HG03520 (cell line): ENCODE results near the gene CEBPB.
"Not testable (repeated sequence)": the region's sequence is repeated elsewhere in the genome, so short reads cannot be mapped to it uniquely, and the experiment has no call there.

Experiments used
- ATAC-seq: cut with Tn5 transposase; IDR thresholded peaks from one replicate; pipeline ENCODE4 v1.9.1; 2021; ENCODE audit warnings: mild to moderate bottlenecking, moderate library complexity; ENCODE audit not compliant: unreplicated experiment

The CEBPB gene

GRCh38 chr20:50190251-50191064 lies at the start of gene CEBPB:
Gene CEBPB, plus strand, starts transcription at chr20:50190830. Its CDS starts 204 bp downstream, at chr20:50191034.
- peak; percentile 36 for ATAC-seq

GRCh38 chr20:50141018-50141675 lies 49.5 kb upstream of the CEBPB start:
- ATAC-seq, result no peak

GRCh38 chr20:50141811-50142561 lies 48.6 kb upstream of the CEBPB start:
- no peak for ATAC-seq

- no peak for ATAC-seq
Observed at GRCh38 chr20:50142812-50143211, 47.8 kb upstream of the CEBPB start.

GRCh38 chr20:50144362-50144761 lies 46.3 kb upstream of the CEBPB start:
- no peak for ATAC-seq

- ATAC-seq, result no peak
Observed at GRCh38 chr20:50145566-50145965, 45.1 kb upstream of the CEBPB start.

GRCh38 chr20:50146214-50146613 lies 44.4 kb upstream of the CEBPB start:
- no peak for ATAC-seq

GRCh38 chr20:50146732-50147662 lies 43.6 kb upstream of the CEBPB start:
- ATAC-seq, result no peak

GRCh38 chr20:50149481-50150254 lies 41.0 kb upstream of the CEBPB start:
- no peak for ATAC-seq

- no peak for ATAC-seq
Observed at GRCh38 chr20:50151034-50151743, 39.4 kb upstream of the CEBPB start.

- no peak for ATAC-seq
Observed at GRCh38 chr20:50152394-50153152, 38.1 kb upstream of the CEBPB start.

GRCh38 chr20:50153153-50153499 lies 37.5 kb upstream of the CEBPB start:
- no peak for ATAC-seq

- ATAC-seq, result peak; percentile 88
Observed at GRCh38 chr20:50153500-50154377, 36.9 kb upstream of the CEBPB start, which contains the start of gene PEDS1. Gene PEDS1, minus strand, starts transcription at chr20:50153723. Its CDS starts 86 bp downstream, at chr20:50153637.

GRCh38 chr20:50161494-50161893 lies 29.1 kb upstream of the CEBPB start:
- not testable (repeated sequence) for ATAC-seq

GRCh38 chr20:50163570-50164317 lies 26.9 kb upstream of the CEBPB start:
- ATAC-seq, result no peak

GRCh38 chr20:50165684-50166554 lies 24.7 kb upstream of the CEBPB start:
- peak; percentile 91 for ATAC-seq
